Activated CD8-positive, alpha-beta memory T cell treated with anti-CD3 and anti-CD28 coated beads, Interleukin-2, amount 50 U/mL, for 1 hour (primary cell): Measurements from ENCODE around the gene FGF14.

Source experiments
- DNase-seq: peaks from one replicate; pipeline ENCODE4 v3.0.0-alpha.2; 2020; ENCODE audit errors: extremely low read depth

FGF14 gene

GRCh38 chr13:102250448-102250847 is 151.4 kb downstream of the FGF14 start:
- no peak for DNase-seq

- no peak for DNase-seq
These were observed 157.1 kb downstream of the FGF14 start for GRCh38 chr13:102244607-102245227.

GRCh38 chr13:102240110-102240509 is 161.7 kb downstream of the FGF14 start:
- DNase-seq = no peak

- DNase-seq = no peak
These were observed 164.6 kb downstream of the FGF14 start for GRCh38 chr13:102237230-102237629.

GRCh38 chr13:102236830-102237229 is 165.0 kb downstream of the FGF14 start:
- DNase-seq = no peak

GRCh38 chr13:102236341-102236740 is 165.5 kb downstream of the FGF14 start:
- no peak for DNase-seq

GRCh38 chr13:102235689-102236088 is 166.2 kb downstream of the FGF14 start:
- no peak for DNase-seq

GRCh38 chr13:102234618-102235017 is 167.2 kb downstream of the FGF14 start:
- DNase-seq = no peak

- no peak for DNase-seq
These were observed 168.2 kb downstream of the FGF14 start for GRCh38 chr13:102233566-102234208.

- DNase-seq = no peak
These were observed 170.4 kb downstream of the FGF14 start for GRCh38 chr13:102231479-102231878.

- DNase-seq = no peak
These were observed 174.1 kb downstream of the FGF14 start for GRCh38 chr13:102227741-102228140.

- DNase-seq = no peak
These were observed 175.3 kb downstream of the FGF14 start for GRCh38 chr13:102226591-102226990.

- DNase-seq = no peak
These were observed 176.0 kb downstream of the FGF14 start for GRCh38 chr13:102225892-102226291.

GRCh38 chr13:102220681-102221228 is 181.1 kb downstream of the FGF14 start:
- DNase-seq = no peak

GRCh38 chr13:102214956-102215355 is 186.9 kb downstream of the FGF14 start:
- DNase-seq = no peak

- DNase-seq = no peak
These were observed 189.1 kb downstream of the FGF14 start for GRCh38 chr13:102212729-102213128.

GRCh38 chr13:102208347-102208746 is 193.5 kb downstream of the FGF14 start:
- no peak for DNase-seq

- no peak for DNase-seq
These were observed 194.0 kb downstream of the FGF14 start for GRCh38 chr13:102207680-102208342.

- DNase-seq = no peak
These were observed 198.1 kb downstream of the FGF14 start for GRCh38 chr13:102203718-102204117.

GRCh38 chr13:102198418-102199311 is 203.2 kb downstream of the FGF14 start:
- no peak for DNase-seq

GRCh38 chr13:102197193-102197592 is 204.7 kb downstream of the FGF14 start:
- no peak for DNase-seq
